ENCODE measurements around the gene ADAMTS7.

- TF ChIP-seq KAT8 (CRISPR knock-in tag; IDR thresholded peaks at IDR 0.05) (no peak), ZNF703 (CRISPR knock-in tag; IDR thresholded peaks at IDR 0.05; ENCODE audit: borderline replicate concordance) (no peak), POLR2AphosphoS5 (IDR thresholded peaks at IDR 0.05; ENCODE audit: low read depth, low read length) (no peak), ZNF446 (CRISPR knock-in tag; IDR thresholded peaks at IDR 0.05) (no peak), TP53 (CRISPR knock-in tag; conservative IDR thresholded peaks at IDR 0.05) (no peak), TBL1XR1 (IDR thresholded peaks at IDR 0.05; ENCODE audit: borderline replicate concordance, low read length, partially characterized antibody) (no peak), CTCF (CRISPR knock-in tag; IDR thresholded peaks at IDR 0.05) (no peak), HOXA9 (CRISPR knock-in tag; IDR thresholded peaks at IDR 0.05; ENCODE audit: borderline replicate concordance) (no peak)
Observed at GRCh38 chr15:78716651-78717050, 94.6 kb downstream of the ADAMTS7 start.
